ENCODE data around the gene CTNNA2. TPM values are rescaled to one million over a fixed set of nuclear protein-coding genes. Genes with fewer than 3 reads are reported as not detected.
A peak's percentile ranks its signal among the peaks of the same experiment; 100 is the strongest.

CTNNA2 gene
- total RNA-seq, 1 experiment from 2014 or later, result 0.54 TPM

- no TSS peak for BruUV-seq (replicated peaks)
- intact Hi-C loops (cut with micrococcal nuclease; ENCODE audit: unreplicated experiment), result no loop called here
- ATAC-seq (no peak), DNase-seq (ENCODE audit: low read depth, low spot score) (no peak)
- no peaks in the 10 kb centered on the region for H3K27me3 ChIP-seq (ENCODE audit: control insufficient read depth, insufficient read depth, low read length)
- POLR2A ChIA-PET, result no interaction called here
- H3K4me1 ChIP-seq (ENCODE audit: control insufficient read depth, insufficient read depth, low read length), result no peaks in the 10 kb centered on the region
- no peak overlapping the region for H3K4me3 ChIP-seq (ENCODE audit: low read depth in 2 of 2, low read length in 2 of 2)
- no peaks in the 10 kb centered on the region for H3K36me3 ChIP-seq (ENCODE audit: control insufficient read depth, insufficient read depth, low read length)
- CTCF ChIA-PET, result no interaction called here
- no peak for TF ChIP-seq POLR2AphosphoS5 (IDR thresholded peaks at IDR 0.05; ENCODE audit: low read depth, low read length)
- peak; percentile 65 for TF ChIP-seq CTCF (IDR thresholded peaks at IDR 0.05)
- no peak for TF ChIP-seq REST (IDR thresholded peaks at IDR 0.05; ENCODE audit: insufficient read depth in 1 of 2, low read depth in 2 of 2, low read length in 1 of 2)
- TF ChIP-seq SIN3A (IDR thresholded peaks at IDR 0.05; ENCODE audit: borderline replicate concordance, insufficient read depth, low read depth, low read length), result no peak
- no peak for TF ChIP-seq TCF7L2 (IDR thresholded peaks at IDR 0.05; ENCODE audit: low read depth, low read length)
- in situ Hi-C loops (cut with HindIII; ENCODE audit: low pct_unique_long_range_greater_than_20kb, low sequenced_read_pairs), result no loop called here
- no peaks in the 10 kb centered on the region for H3K9me3 ChIP-seq (ENCODE audit: control insufficient read depth, insufficient read depth, low read depth, low read length)
- no peak overlapping the region for H3K27ac ChIP-seq (ENCODE audit: low read length)
Measured at GRCh38 chr2:79982445-79982844, 469.6 kb downstream of the CTNNA2 start.

GRCh38 chr2:79984476-79984875, 471.6 kb downstream of the CTNNA2 start:
- ChIA-PET CTCF (no interaction called here), POLR2A (no interaction called here)
- in situ Hi-C loops (cut with HindIII; ENCODE audit: low pct_unique_long_range_greater_than_20kb, low sequenced_read_pairs) (no loop called here), intact Hi-C loops (cut with micrococcal nuclease; ENCODE audit: unreplicated experiment) (no loop called here)
- Histone ChIP-seq H3K4me1 (ENCODE audit: control insufficient read depth, insufficient read depth, low read length) (no peaks in the 10 kb centered on the region), H3K27ac (ENCODE audit: low read length) (no peak overlapping the region), H3K9me3 (ENCODE audit: control insufficient read depth, insufficient read depth, low read depth, low read length) (no peaks in the 10 kb centered on the region), H3K27me3 (ENCODE audit: control insufficient read depth, insufficient read depth, low read length) (no peaks in the 10 kb centered on the region), H3K36me3 (ENCODE audit: control insufficient read depth, insufficient read depth, low read length) (no peaks in the 10 kb centered on the region), H3K4me3 (ENCODE audit: low read depth in 2 of 2, low read length in 2 of 2) (no peak overlapping the region)
- ATAC-seq (no peak), DNase-seq (ENCODE audit: low read depth, low spot score) (no peak)
- no TSS peak for BruUV-seq (replicated peaks)
- no peak for TF ChIP-seq CTCF (IDR thresholded peaks at IDR 0.05)
- TF ChIP-seq SIN3A (IDR thresholded peaks at IDR 0.05; ENCODE audit: borderline replicate concordance, insufficient read depth, low read depth, low read length), result no peak
- TF ChIP-seq TCF7L2 (IDR thresholded peaks at IDR 0.05; ENCODE audit: low read depth, low read length), result no peak
- TF ChIP-seq POLR2AphosphoS5 (IDR thresholded peaks at IDR 0.05; ENCODE audit: low read depth, low read length), result no peak
- no peak for TF ChIP-seq REST (IDR thresholded peaks at IDR 0.05; ENCODE audit: insufficient read depth in 1 of 2, low read depth in 2 of 2, low read length in 1 of 2)

All from Panc1 (cell line).